ENCODE data around the gene ZNF185. TPM values are rescaled to one million over a fixed set of nuclear protein-coding genes. Genes with fewer than 3 reads are reported as not detected.
A peak's percentile ranks its signal among the peaks of the same experiment; 100 is the strongest.

Gene ZNF185
- total and polyA plus RNA-seq, 3 experiments from 2014 or later, result 0.82 to 2.3 (median 0.96) TPM

DNA sequence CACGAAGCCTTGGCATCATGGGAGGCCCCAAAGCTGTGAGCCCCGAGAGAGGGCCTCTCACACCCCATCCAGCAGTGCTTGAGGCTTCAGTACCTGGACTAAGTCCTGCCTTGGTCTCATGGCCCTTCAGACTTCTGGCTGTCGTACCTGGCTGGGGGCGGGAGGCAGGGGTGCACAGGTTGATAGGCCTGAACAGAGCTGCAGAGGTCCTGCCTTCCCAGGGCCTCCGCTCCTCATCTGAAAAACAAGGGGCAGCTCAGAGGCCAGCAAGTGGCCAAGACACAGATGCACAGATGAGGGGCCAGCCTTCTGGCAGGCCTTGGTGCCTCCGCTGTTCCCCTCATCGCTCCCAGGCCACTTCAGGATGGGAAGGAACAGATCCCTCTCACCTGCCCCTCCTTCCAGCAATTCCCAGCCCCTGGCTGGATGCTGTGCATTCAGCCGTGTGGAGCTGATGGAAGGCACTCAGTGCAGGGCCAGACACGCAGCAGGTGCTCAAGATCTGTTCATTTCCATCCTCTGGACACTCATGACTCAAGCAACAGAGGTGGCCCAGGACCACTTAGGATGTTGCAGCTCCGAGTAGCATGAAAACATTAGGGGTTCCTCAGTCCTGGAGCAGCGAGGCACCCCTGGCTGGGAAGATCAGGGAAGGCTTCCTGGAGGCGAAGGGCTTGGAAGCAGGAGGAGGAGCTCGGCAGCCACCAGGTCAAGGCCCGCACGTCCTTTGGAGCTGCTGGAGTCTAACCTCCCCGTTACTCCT lies 1.4 kb downstream of the ZNF185 start:
- ChIA-PET CTCF (interaction anchor here (0.9 kb wide), 1 partner anchor 9 kb away, joined by 3 read pairs; no protein-coding TSS in a partner anchor), POLR2A (no interaction called here)
- no peaks in the 10 kb centered on the region for H3K9me3 ChIP-seq (ENCODE audit: low read length)
- Mint-ChIP-seq H3K27ac (no peak overlapping the region), H3K27me3 (peaks cover 28 to 29% of the 10 kb centered on the region in 2 donors), H3K4me3 (no peak overlapping the region), H3K4me1 (no peaks in the 10 kb centered on the region), H3K36me3 (no peaks in the 10 kb centered on the region), H3K9me3 (no peaks in the 10 kb centered on the region)
- H3K4me3 ChIP-seq (ENCODE audit: low read length), result no peak overlapping the region
- no peak overlapping the region for H3K27ac ChIP-seq (ENCODE audit: low read depth, low read length)
- no peaks in the 10 kb centered on the region for H3K27me3 ChIP-seq (ENCODE audit: insufficient read depth, low read length, poor library complexity, severe bottlenecking)
- H3K4me1 ChIP-seq (ENCODE audit: insufficient read depth, low read length), result no peaks in the 10 kb centered on the region
- no peak for DNase-seq
- no peaks in the 10 kb centered on the region for H3K36me3 ChIP-seq (ENCODE audit: insufficient read depth, low read length)

DNA sequence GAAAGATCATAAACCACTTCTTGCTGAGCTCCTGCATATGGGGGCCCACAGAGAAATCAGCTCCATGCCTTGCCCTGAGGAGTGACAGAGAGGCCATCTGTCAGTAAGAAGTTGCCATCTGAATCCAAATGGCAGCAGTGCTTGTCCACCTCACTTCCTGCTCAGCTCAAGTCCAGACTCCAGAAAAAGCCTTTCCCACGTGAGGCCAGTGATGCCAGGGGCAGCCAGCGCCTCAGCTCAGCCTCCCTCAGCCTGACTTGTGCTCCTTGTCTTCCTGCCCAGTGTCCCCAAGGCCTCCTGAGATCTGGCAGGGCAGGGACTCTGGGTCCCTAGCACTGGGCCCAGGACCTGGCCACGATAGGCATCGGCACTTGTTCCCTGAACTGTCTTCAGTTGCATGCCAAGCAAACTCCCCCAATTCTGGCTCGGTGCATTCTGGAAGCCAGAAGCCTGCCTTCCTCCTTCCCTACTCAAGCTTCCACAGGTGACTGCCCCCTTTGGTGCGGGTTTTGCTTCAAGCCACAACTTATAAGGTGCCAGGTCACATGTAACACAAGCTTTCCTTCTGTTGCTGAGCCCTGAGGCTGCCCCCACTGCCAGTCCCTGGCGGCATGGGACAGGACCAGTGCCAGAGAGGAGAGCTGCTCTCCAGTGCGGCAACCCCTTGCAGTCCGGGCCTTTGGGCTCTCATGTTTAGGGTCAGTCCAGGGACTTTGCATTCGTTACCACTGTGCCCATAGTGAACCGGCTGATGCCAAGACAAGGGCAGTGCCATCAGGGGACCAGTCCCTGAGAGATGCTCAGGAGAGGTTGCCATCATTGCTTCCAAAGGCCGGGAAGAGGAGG lies 2.2 kb downstream of the ZNF185 start:
- POLR2A ChIA-PET, result no interaction called here
- Mint-ChIP-seq H3K4me1 (no peaks in the 10 kb centered on the region), H3K36me3 (no peaks in the 10 kb centered on the region), H3K9me3 (no peaks in the 10 kb centered on the region), H3K27ac (no peak overlapping the region), H3K4me3 (no peak overlapping the region), H3K27me3 (peaks cover 28% of the 10 kb centered on the region in 2 donors)
- H3K27ac ChIP-seq (ENCODE audit: low read depth, low read length), result no peak overlapping the region
- H3K27me3 ChIP-seq (ENCODE audit: insufficient read depth, low read length, poor library complexity, severe bottlenecking), result no peaks in the 10 kb centered on the region
- CTCF ChIA-PET, result interaction anchor here (0.9 kb wide), 1 partner anchor 10 kb away, joined by 3 read pairs; no protein-coding TSS in a partner anchor
- H3K36me3 ChIP-seq (ENCODE audit: insufficient read depth, low read length), result no peaks in the 10 kb centered on the region
- H3K4me1 ChIP-seq (ENCODE audit: insufficient read depth, low read length), result no peaks in the 10 kb centered on the region
- DNase-seq, result no peak
- no peak overlapping the region for H3K4me3 ChIP-seq (ENCODE audit: low read length)
- no peaks in the 10 kb centered on the region for H3K9me3 ChIP-seq (ENCODE audit: low read length)

DNA sequence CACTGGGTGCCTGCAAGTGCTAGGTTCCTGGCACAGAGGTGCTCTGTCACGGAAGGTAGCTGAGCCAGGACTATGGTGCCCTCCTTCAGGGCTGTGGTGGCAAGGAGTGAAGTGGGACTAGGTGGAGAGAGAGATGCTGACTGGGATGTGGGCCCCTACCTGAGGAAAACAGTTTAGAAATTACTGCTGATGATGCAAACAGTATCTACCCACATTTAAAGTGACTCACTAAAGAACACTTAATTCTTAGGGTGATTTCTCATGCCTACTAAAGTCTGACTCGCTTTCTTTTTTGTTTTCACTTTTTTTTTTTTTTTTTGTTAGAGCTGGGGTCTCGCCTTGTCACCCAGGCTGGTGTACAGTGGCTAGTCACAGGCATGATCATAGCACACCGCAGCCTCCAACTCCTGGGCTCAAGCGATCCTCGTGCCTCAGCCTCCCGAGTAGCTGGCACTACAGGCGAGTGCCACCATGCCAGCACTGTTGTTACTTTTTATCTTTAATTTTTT lies 3.1 kb downstream of the ZNF185 start:
- no peaks in the 10 kb centered on the region for H3K9me3 ChIP-seq (ENCODE audit: low read length)
- Mint-ChIP-seq H3K4me3 (no peak overlapping the region), H3K36me3 (no peaks in the 10 kb centered on the region), H3K27ac (no peak overlapping the region), H3K9me3 (no peaks in the 10 kb centered on the region), H3K27me3 (peaks cover 21 to 22% of the 10 kb centered on the region in 2 donors), H3K4me1 (no peaks in the 10 kb centered on the region)
- H3K27me3 ChIP-seq (ENCODE audit: insufficient read depth, low read length, poor library complexity, severe bottlenecking), result no peaks in the 10 kb centered on the region
- ChIA-PET POLR2A (interaction anchor here (0.6 kb wide), 1 partner anchor 18 kb away, joined by 5 read pairs; no protein-coding TSS in a partner anchor), CTCF (no interaction called here)
- H3K36me3 ChIP-seq (ENCODE audit: insufficient read depth, low read length), result no peaks in the 10 kb centered on the region
- DNase-seq, result no peak
- no peak overlapping the region for H3K27ac ChIP-seq (ENCODE audit: low read depth, low read length)
- H3K4me1 ChIP-seq (ENCODE audit: insufficient read depth, low read length), result no peaks in the 10 kb centered on the region
- no peak overlapping the region for H3K4me3 ChIP-seq (ENCODE audit: low read length)

DNA sequence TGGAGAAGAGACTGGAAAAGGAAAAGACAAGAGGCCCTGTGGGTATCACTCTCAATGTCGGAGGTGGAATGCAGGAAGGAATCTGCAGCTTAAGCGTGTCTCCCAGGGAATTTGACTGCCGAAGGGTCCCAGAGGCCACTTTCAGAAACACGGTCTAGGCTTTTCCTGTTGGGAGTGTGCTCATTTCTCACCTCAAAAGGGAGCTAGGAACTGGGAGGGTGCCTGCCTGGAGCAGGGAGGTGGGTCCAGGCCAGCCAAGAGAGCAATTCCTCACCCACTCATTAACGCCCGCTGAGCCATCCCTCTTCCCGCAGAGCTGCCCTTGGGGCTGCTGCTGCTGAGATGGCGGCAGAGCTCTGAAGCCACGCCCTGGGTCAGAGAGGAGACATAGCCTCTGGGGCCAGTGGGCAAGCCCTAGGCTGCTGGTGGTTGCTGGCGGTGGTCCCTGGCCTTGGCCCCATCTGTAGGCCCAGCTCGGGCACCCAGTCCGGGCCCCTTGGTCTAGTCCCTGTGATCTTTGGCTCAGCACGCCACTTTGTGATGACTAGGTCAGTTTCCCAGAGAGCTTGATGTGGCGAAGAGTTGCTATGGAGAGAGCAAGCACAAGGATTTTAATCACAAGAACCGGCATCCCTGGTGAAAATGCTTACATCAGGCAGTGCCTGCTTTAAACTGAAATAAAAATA lies 4.1 kb downstream of the ZNF185 start:
- H3K36me3 ChIP-seq (ENCODE audit: insufficient read depth, low read length), result no peaks in the 10 kb centered on the region
- H3K4me3 ChIP-seq (ENCODE audit: low read length), result no peak overlapping the region
- Mint-ChIP-seq H3K9me3 (no peaks in the 10 kb centered on the region), H3K4me1 (no peaks in the 10 kb centered on the region), H3K36me3 (no peaks in the 10 kb centered on the region), H3K27ac (no peak overlapping the region), H3K27me3 (peaks cover 11 to 15% of the 10 kb centered on the region in 2 donors), H3K4me3 (no peak overlapping the region)
- DNase-seq, result no peak
- no peaks in the 10 kb centered on the region for H3K4me1 ChIP-seq (ENCODE audit: insufficient read depth, low read length)
- no peaks in the 10 kb centered on the region for H3K9me3 ChIP-seq (ENCODE audit: low read length)
- H3K27me3 ChIP-seq (ENCODE audit: insufficient read depth, low read length, poor library complexity, severe bottlenecking), result no peaks in the 10 kb centered on the region
- POLR2A ChIA-PET, result no interaction called here
- H3K27ac ChIP-seq (ENCODE audit: low read depth, low read length), result no peak overlapping the region
- CTCF ChIA-PET, result no interaction called here

DNA sequence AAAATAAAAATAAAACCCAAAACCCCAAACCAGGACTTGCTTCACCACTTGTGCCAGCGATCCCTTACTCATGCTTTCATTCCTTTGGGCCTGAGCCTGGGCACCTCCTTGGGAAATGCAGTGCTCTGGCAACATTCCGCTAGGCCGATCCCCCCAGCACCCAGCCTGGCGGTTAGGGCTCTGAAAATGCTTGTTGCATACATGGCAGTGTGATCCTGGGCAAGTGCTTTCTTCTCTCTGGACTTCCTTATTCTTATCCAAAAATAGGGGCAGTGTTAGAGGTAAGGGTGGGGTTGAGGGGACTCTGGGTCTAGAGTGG lies 4.6 kb downstream of the ZNF185 start:
- Mint-ChIP-seq H3K4me1 (no peaks in the 10 kb centered on the region), H3K4me3 (no peak overlapping the region), H3K36me3 (no peaks in the 10 kb centered on the region), H3K27me3 (peaks cover 11 to 16% of the 10 kb centered on the region in 2 donors), H3K9me3 (no peaks in the 10 kb centered on the region), H3K27ac (no peak overlapping the region)
- Histone ChIP-seq H3K4me1 (ENCODE audit: insufficient read depth, low read length) (no peaks in the 10 kb centered on the region), H3K9me3 (ENCODE audit: low read length) (no peaks in the 10 kb centered on the region), H3K27me3 (ENCODE audit: insufficient read depth, low read length, poor library complexity, severe bottlenecking) (no peaks in the 10 kb centered on the region), H3K27ac (ENCODE audit: low read depth, low read length) (no peak overlapping the region), H3K4me3 (ENCODE audit: low read length) (no peak overlapping the region), H3K36me3 (ENCODE audit: insufficient read depth, low read length) (no peaks in the 10 kb centered on the region)
- POLR2A ChIA-PET, result no interaction called here
- CTCF ChIA-PET, result no interaction called here
- no peak for DNase-seq

DNA sequence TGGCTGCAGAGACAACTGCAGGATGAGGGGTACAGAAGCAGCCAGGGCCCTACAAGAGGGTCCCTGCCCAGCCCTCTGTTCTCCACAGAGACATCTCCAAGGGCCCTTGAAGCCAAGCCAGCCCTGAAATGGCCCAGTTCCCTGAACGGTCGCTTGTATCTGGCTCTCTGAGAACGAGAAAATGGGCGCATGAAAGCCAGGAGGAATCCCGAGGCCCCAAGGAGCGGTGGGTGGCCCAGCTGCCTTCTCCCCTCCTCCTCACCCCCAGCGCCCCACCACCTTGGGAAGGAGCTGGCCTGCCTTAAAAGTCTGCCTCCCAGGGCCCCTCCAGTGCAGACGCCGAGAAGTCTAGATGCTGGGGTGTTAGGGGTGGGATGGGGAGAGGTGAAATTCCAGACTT lies 5.7 kb downstream of the ZNF185 start:
- no peak overlapping the region for H3K27ac ChIP-seq (ENCODE audit: low read depth, low read length)
- no peaks in the 10 kb centered on the region for H3K27me3 ChIP-seq (ENCODE audit: insufficient read depth, low read length, poor library complexity, severe bottlenecking)
- no peaks in the 10 kb centered on the region for H3K36me3 ChIP-seq (ENCODE audit: insufficient read depth, low read length)
- H3K27me3 Mint-ChIP-seq, result peaks cover 11 to 20% of the 10 kb centered on the region in 2 donors
- H3K36me3 Mint-ChIP-seq, result no peaks in the 10 kb centered on the region
- H3K4me3 Mint-ChIP-seq, result no peak overlapping the region
- H3K27ac Mint-ChIP-seq, result no peak overlapping the region
- no peaks in the 10 kb centered on the region for H3K9me3 ChIP-seq (ENCODE audit: low read length)
- H3K9me3 Mint-ChIP-seq, result no peaks in the 10 kb centered on the region
- no peak for DNase-seq
- H3K4me3 ChIP-seq (ENCODE audit: low read length), result no peak overlapping the region
- CTCF ChIA-PET, result no interaction called here
- H3K4me1 ChIP-seq (ENCODE audit: insufficient read depth, low read length), result no peaks in the 10 kb centered on the region
- no peaks in the 10 kb centered on the region for H3K4me1 Mint-ChIP-seq
- POLR2A ChIA-PET, result no interaction called here

DNA sequence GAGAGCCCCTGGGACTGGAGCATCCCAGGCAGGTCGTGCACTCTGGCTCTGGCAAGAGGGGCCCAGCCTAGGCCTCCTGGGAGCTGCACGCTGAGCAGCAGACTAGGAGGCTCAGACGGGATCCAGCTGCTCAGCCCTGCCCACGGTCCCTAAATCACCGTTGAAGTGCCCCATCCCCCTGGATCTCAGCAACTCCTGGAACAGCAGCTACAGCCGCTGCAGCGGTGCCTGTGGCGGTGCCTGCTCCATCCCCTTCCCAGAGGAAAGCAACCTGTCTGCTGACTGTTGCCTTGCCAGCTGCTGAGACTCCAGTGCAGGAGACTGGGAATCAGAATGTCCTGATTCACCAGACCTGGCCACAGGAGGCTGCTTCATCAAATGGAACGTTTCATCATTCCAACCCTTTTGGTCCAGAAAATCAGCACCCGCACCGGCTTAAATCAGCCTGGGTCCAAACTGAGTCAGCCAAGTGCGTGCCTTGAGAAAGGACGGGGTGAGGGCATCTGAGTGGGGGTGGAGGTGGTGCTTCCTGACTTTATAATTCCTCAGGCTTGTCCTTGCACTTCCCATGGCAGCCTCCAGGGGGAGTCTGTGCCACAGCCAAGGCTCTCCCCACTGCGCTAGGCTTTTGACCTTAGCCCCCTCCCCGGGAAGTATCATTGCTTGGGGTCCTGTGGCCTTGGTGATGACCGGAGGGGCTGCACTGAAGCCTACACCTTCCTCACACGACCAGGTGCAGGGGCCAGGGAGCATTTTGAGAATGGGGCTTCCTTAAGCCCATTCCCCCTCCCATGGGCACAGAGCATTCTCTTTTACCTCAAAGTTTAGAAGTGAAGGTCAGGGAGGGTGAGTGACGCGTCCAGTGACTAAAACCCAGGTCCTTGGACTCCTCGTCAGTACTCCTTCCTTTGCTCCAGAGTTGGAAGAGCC lies 6.5 kb downstream of the ZNF185 start:
- POLR2A ChIA-PET, result no interaction called here
- CTCF ChIA-PET, result no interaction called here

More for the DNA sequence above, 6.5 kb downstream of the ZNF185 start:
- Mint-ChIP-seq H3K27me3 (peaks cover 10 to 17% of the 10 kb centered on the region in 2 donors), H3K4me3 (no peak overlapping the region), H3K4me1 (no peaks in the 10 kb centered on the region), H3K27ac (no peak overlapping the region), H3K36me3 (no peaks in the 10 kb centered on the region), H3K9me3 (no peaks in the 10 kb centered on the region)
- Histone ChIP-seq H3K4me1 (ENCODE audit: insufficient read depth, low read length) (no peaks in the 10 kb centered on the region), H3K36me3 (ENCODE audit: insufficient read depth, low read length) (no peaks in the 10 kb centered on the region), H3K4me3 (ENCODE audit: low read length) (no peak overlapping the region), H3K27me3 (ENCODE audit: insufficient read depth, low read length, poor library complexity, severe bottlenecking) (no peaks in the 10 kb centered on the region), H3K9me3 (ENCODE audit: low read length) (no peaks in the 10 kb centered on the region), H3K27ac (ENCODE audit: low read depth, low read length) (no peak overlapping the region)
- DNase-seq, result peak in 3 of 5 donors; percentile 3 to 33 (median 12)

Data from CD8-positive, alpha-beta memory T cell (primary cell).